Measurements from ENCODE around the gene LEO1.
"Not testable (repeated sequence)": the region's sequence is repeated elsewhere in the genome, so short reads cannot be mapped to it uniquely, and the experiment has no call there.

Gene LEO1

DNA sequence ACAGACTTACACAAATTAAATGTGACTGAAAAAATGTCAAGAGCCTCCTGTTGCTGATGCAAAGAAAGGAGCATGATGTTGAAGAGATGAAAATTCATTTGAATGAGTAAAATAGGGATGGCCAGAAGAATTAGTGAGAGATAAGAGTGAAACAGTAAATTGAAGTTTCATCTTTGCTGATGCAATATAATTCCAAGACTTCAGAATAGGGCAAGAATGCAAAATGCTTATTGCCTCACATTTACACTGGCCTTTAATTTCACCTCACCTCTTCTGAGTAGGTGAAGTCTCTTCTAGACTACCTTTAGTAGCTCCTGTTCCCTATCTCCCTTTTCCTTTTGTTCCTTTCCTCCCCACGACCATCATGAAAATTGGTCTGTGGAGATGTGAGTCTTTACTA, 32.1 kb upstream of the LEO1 start:
- no peak for DNase-seq (ENCODE audit: low spot score)

DNA sequence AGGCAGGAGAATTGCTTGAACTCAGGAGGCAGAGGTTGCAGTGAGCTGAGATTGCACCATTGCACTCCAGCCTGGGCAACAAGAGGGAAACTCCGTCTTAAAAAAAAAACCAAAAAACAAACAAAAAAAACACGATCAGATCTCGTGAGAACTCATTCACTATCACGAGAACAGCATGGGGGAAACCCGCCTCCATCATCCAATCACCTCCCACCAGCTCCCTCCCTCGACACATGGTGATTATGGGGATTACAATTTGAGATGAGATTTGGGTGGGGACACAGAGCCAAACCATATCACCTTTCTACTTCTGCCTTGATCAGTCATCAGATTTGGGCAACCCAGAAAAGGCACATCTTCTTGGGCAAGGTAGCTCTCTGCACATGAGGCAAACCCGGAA, 31.5 kb upstream of the LEO1 start:
- DNase-seq (ENCODE audit: low spot score): not testable (repeated sequence)

DNA sequence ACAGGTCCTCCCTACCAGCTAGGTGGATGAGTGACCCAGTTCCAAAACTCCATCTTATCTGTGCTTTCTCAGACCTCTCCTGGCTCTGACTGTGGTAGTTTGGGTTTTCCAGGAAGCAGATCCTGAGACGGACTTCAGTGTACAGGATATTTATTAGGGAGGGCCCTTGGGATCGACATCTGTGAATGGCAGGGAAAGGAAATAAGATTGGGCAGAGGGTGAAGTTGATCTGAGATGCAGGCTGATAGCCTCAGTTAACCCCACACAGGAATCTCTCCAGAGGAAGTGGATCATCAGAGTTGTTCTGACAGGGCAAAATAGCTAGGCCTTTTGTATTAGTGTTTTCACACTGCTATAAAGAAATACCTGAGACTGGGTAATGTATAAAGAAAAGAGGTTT, 30.8 kb upstream of the LEO1 start:
- no peak for DNase-seq (ENCODE audit: low spot score)

DNA sequence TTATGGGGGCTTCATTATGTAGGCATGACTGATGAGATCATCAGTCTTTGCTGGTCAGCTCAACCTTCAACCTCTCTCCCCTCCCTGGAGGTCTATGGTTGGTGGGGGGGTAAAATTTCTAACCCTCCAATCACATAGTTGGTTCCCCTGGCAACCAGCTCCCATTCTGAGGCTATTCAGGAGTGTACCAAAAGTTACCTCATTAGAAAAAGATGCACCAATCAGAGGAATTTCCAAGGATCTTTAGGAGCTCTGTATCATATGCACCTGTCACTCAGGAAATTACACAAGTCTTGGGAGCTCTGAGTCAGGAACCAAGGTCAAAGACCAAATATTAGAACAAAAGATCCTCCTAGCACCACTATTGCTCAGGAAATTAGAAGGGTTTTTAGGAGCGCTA, 21.4 kb upstream of the LEO1 start:
- DNase-seq (ENCODE audit: low spot score): no peak

DNA sequence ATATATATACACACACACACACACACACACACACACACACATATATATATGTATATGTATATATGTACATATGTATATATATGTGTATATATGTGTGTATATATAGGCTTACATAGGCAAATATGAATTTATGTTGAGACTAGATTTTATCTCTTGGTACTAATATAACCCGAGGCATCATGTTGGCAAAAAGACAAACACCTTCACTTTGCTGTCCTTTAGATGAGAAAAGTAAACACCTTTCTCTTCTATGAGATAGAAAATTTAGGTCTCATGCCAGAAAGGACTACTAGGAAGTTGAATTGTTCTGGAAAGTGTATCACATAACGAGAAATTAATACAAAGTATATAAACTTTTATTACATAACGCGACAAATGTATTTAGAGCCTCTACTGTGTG, 19.6 kb upstream of the LEO1 start:
- no peak for DNase-seq (ENCODE audit: low spot score)

DNA sequence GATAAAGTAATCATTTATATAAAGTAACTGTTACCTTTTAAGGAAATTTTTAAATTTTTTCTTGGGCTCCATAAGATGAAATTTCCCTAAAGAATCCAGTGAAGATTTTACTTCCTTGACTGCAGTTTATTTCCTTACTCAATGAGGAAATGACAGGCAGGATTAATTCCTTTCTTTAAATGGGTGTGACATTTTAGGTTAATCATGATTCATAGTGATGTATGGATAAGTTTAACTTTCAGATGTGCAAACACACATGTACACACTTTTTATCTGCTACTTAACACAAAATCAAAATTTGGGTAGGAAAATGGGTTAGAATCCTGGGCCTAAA, 11.2 kb upstream of the LEO1 start:
- no peak for DNase-seq (ENCODE audit: low spot score)

DNA sequence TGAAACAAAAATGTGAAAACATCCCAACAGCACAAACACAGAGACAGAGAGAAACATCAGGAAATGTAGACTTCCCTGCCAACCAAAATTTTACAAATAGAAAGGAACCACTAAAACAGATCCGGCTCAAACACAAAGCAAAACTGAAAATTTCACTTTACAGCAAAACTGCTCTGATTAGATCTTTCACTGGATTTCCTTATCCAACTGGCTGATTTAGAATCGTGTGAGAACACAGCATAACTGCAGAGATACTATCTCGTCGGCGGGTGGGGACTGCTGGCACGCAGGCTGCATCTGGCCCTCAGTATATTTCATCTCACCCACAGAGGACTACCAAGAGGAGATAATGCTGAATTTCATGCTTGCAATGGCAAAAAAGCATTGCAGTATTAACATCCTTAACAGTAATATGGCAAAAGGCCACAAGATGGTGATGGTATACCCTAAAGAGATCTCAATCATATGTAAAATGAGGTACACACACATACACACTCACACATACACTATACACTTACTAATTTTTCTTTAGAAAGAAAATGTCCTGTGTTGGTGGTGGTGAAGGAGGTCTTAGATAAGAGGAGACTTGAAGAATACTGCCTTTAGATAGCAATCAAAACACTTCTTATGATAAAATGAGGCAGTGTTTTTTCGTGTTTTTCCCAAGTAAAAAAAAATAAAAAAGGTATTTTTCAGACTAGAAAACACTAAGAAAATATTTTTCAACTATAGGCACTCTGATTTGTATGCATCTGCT, 10.6 kb upstream of the LEO1 start:
- DNase-seq (ENCODE audit: low spot score): peak; percentile 53

DNA sequence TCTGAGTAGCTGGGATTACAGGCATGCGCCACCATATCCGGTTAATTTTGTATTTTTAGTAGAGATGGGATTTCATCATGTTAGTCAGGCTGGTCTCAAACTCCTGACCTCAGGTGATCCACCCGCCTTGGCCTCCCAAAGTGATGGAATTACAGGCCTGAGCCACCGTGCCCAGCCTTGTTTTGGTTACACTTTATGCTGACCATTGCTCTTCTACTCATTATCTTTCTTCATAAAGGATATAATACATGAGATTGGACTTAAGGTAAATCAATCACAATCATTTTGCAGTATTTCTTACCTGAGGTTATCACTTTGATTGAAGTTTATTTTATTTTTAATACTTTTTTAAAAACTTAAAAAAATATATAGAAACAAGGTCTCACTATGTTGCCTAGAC, 2.2 kb upstream of the LEO1 start:
- DNase-seq (ENCODE audit: low spot score): no peak

DNA sequence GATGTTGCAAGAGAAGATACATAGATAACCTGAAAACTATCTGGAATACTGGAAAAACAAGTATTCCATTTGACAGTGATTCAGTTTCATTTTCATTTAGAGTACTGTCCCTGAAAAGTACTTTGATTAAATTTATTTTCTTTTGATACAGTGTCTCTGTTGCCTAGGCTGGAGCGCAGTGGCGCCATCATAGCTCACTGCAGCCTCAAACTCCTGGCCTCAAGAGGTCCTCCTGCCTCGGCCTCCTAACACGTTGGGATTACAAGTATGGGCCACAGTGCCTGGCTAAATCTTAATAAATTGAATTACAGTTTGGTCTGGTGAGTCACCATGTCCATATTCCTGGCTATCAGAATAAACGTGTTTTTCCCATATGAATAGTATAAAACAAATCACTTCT, 1.6 kb upstream of the LEO1 start:
- no peak for DNase-seq (ENCODE audit: low spot score)

DNA sequence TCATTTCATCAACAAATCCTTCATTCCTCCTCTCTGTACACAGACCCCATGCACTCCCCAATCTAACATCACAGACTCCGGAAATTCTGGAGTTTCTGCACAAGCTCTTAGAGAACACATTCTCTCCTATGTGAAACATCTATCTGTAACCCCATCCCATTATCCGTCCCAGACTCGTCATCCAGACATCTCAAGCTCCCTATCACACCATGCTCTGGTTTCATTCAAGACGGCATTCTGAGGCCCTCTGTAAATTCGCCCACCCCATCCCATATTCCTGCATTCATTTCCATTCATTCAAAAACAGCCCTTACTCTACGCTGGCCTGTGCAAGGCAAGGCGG, 575 bp downstream of the LEO1 start:
- no peak for DNase-seq (ENCODE audit: low spot score)

DNA sequence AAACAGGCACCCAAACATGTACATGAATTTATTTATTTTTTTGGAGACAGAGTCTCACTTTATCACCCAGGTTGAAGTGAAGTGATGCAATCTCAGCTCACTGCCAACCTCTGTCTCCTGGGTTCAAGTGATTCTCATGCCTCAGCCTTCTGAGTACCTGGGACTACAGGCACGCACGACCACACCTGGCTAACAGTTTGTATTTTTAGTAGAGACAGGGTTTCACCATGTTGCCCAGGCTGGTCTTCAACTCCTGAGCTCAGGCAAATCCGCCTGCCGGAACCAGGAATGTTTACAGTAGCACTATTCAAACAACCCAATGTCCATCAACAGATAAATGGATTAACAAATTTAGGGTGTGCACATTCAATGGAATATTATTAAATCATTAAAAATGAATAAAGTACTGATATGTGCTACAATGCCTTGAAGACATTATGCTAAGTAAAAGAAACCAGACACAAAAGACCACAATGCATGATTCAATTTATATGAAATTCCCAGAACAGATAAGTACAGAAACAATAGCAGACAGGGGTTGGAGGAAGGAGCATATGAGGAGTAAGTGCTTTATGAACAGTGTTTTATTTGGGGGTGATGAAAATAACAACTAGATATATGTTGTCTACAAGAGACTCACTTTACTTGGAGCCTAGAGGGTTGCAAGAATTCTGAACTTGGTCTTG, 1.3 kb downstream of the LEO1 start:
- DNase-seq (ENCODE audit: low spot score): no peak

DNA sequence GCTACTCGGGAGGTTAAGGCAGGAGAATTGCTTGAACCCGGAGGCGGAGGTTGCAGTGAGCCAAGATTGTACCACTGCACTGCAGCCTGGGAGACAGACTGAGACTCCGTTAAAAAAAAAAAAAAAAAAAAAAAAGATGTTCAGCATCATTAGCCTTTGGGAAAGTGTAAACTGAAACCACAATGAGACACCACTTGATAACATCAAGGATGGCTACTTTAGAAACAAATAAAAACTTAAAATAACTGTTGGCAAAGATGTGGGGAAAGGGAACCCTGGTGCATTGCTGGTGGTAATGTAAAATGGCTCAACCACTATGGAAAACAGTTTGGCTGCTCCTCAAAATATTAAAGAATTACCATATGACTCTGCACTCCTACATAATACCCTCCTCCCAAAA, 1.9 kb downstream of the LEO1 start:
- DNase-seq (ENCODE audit: low spot score): no peak

DNA sequence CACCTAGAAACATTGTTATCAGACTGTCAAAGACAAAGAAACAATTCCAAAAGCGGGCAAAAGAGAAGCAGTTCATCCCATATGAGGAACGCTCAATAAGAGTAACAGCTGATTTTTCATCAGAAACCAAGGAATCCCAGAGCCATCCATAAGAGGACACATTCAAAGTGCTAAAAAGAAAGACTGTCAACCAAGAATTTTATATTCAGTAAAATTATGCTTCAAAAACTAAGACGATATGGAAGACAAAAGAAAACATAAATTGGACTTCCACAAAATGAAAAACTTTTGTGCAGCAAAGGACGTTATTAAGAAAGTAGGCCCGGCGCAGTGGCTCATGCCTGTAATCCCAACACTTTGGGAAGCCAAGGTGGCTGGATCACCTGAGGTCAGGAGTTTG, 4.0 kb downstream of the LEO1 start:
- no peak for DNase-seq (ENCODE audit: low spot score)

DNA sequence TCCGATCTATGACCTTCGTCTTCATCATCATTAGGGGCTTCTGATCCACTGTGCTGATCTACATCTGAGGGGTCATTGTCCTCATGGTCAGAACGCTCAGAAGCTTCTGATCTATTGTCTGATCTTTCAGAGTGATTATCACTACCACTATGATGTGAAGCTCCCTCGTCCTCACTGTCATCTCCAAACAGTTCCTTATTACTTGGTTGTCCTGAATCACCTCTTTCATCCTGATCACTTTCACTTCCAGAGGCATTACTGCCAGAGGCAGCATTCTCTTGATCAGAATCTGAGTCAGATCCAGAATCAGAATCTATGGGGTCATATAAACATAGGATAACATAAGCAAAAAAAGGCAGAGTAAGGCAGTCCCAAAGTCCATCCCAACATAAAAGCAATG, 5.4 kb downstream of the LEO1 start:
- no peak for DNase-seq (ENCODE audit: low spot score)

DNA sequence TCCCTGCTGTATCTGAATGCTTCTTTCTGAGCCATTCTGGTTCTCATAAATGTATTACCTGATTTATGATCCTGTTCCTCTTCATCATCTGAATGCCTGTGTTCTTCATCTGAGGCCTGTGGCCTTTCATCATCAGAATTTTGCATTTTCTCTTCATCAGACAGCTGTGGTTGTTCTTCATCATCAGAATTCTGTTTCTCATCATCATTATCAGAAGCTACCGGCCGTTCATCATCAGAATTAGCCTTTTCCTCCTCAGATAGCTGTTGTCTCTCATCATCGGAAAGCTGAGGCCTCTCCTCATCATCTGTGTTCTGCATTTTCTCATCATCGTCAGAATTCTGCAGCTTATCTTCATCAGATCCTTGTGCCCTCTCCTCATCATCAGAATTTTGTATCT, 5.9 kb downstream of the LEO1 start:
- DNase-seq (ENCODE audit: low spot score): no peak

DNA sequence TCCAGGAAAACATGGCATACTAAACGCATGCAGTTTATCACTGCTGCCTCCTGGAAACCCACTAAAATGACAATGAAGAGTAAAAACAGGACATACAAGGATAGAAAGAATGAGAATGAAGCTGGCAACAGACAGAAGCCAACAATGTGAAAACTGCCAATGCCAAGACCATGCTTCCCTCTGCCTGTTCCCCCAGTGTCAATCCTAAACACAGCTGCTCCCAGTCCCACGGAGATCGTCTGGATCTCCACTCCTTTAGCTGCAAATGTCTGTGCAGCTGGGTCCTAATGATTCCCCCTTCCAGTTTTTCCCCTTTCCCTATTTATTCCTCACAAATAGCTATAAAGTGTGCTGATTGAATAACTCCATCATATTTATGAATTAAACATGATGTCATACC, 16.1 kb downstream of the LEO1 start:
- no peak for DNase-seq (ENCODE audit: low spot score)

DNA sequence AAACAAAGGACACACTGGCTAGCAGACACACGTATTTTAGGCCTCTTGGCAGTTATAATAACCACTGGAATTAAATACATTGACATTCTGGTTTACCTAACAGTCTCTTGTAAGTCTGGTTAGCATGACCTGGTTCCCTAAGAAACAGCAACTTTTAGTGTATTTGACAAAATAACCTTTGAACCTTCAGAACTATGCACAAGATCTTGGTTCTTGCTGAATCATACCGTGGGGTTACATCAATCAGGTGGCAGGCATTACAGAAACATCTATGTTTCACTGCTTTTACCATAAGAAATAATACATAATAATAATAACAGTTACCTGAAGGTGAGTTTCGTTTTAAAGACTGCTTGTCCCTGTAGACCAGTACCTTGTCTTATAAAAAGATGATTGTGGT, 18.8 kb downstream of the LEO1 start:
- DNase-seq (ENCODE audit: low spot score): no peak

DNA sequence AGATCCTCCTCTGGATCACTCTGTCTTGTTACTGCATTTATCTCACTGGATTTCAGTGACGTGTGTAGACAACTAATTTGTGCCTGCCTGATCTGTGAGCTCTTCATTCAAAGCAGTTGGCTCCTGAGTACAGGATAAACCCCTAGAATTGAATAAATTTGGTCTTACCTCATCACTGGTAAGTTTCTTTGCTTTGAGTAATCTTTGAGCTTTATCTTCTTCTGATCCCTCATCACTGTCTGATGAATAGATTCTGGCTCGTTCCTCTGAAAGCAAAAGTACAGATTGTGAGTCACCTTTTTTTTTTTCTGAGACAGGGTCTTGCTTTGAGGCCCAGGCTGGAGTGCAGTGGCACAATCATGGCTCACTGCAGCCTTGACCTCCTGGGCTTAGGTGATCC, 24.5 kb downstream of the LEO1 start:
- no peak for DNase-seq (ENCODE audit: low spot score)

DNA sequence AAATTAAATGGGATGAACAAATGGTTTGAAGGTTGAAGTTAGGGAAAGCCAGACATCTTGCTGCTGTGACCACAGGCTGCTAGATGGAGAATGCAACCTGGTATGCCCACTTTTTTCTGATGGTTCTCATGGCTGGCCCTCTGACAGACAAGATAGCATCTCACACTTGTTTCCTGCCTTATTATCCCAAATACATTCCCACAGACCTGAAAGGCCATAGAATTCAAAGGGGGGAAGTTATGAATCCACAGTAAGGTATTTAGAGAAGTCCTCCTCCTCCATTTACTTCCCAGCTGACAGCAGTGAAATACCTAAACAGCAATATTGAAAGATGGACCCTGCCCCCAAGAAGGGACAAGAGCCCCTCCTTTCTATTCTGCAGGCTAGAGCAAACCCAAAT, 32.4 kb downstream of the LEO1 start:
- no peak for DNase-seq (ENCODE audit: low spot score)

DNA sequence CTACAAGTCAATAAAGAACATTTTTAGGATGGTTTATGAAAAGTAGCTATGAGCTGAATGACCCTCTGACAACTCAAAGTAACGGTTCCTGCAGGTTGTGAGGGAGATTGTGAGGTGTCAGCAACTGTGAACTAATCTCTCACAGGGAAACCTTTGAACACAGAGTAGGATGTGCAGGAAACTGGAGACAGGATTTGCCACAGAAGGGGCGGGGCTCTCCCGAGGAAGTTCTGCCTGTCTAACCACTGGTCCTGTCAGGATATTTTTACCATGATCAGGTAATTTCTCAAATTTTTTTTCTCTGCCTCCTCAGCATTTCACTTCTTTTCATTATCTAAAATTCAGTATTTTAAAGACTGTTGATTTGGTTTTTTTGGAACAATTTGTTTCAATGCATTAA, 33.3 kb downstream of the LEO1 start:
- DNase-seq (ENCODE audit: low spot score): no peak

DNA sequence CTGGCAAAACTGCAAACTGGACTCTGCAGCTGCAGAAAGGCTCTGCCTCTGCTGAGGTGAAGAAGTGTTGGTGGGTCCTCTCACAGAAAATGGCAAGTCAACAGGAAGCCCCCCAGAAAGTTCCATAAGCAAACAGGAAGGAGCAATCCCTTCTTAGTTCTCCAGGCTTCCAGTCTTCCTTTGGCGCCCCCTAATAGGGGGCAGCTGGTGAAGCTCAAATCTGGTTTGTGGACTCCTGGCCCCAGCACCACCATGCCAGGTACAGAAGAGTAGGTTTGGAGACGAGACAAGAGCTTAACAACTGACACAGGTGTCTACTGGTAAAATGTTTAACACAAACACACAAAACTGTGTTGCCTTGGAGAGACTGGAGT, 35.5 kb downstream of the LEO1 start:
- DNase-seq (ENCODE audit: low spot score): no peak

DNA sequence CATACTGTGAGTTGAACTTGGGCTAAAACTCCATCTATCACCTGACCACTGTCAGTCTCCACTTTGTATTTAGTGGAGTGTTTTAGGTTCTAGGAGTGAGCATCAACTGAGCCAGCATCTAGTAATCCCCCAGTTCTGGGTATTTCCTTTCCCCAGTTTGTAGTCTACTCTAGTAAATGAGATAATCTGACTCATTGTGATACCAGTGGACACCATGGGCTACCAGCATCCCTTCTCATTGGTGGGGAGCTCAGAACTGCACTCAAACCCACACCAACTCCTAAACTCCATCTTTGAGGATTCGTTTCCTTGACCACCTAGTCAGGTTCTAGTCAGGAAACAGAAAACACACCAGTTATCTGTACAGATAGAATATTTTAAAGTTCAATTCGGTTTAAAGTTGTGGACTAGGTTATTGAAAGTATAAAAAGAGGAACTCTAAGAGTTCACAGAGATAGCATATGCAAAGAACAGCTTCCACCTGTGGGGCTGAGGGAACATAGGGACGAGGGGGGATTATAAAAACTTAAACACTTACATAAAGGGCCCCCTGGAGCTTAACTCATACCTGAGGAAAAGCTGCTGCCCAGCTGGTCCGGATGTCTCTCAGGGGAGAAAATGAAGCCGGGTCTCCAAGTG, 36.0 kb downstream of the LEO1 start:
- no peak for DNase-seq (ENCODE audit: low spot score)

DNA sequence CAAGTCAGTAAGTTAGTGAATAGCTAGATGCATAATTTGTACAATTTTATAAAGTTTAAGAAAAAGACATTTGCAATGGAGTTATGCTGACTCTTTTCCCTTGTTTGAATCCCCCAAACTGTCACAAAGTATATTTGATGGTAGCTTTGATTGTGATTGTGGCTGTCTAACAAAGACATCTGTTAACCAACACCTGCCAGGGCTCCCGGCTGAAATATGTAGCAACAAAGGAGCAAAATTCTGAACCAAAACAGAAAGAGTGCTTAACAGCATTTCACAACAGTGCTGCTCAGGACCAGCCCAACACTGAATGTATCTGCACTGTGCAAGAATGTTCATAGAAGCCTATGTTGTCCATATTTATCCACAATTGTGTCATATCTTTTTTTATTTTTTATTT, 39.4 kb downstream of the LEO1 start:
- no peak for DNase-seq (ENCODE audit: low spot score)

DNA sequence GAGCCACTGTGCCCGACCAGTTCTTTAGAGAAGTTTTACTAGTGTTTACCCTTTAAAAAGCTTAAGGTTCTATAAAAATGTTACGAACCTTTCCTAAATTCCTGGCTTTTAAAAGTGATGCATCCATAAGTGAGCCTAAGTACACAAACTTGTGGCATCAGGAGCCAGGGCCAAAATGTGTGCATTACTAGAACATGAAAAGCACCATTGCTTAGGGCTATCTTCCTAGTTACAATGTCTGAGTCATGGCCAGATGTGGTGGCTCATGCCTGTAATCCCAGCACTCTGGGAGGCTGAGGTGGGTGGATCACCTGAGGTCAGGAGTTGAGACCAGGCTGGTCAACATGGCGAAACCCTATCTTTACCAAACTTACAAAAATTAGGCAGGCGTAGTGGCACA, 39.9 kb downstream of the LEO1 start:
- DNase-seq (ENCODE audit: low spot score): no peak
